ENCODE results near the gene NUTM1. TPM values are rescaled to one million over a fixed set of nuclear protein-coding genes. Genes with fewer than 3 reads are reported as not detected.

NUTM1 gene
- total RNA-seq, 1 donor: under 0.01 TPM

DNA sequence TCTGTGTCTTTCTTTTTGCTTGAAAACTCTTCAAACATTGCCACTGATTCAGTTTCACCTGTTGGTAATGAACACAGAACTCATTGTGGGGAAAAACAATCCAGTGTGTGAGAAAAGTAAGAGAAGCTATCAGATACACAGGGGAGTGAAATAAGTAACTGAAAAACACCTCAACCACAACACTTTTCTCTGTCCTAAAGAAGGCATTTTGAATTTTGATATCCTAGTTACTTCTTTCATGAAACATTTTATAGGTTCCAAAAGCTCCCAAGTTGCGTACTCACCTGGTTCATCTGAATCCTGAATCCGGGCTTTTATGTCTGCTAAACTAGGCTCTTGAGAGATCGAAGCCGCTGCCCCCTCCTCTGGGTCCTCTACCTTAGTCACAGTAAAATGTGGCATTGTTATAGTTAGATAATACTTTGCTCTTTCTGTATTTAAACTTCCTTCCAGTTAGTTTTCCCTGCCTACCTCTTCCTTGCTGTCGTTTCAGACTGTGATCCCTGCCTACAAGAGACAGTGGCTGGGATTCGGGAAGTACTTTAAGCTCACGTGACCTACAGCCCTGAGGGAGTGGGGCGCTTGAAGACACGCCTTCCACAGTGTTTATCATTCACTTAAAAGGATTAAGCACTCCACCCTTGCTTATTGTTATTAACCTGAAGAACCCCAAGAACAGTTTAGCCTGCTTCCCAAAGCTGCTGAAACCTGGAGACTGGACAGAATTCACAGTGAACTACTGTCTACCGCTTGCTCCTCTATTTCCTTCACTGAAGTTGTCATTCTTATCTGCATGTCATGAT is 24.6 kb upstream of the NUTM1 start:
- H3K4me2 ChIP-seq (ENCODE audit: insufficient read depth, low read length): peak overlapping the region; percentile 88
- H4K20me1 ChIP-seq (ENCODE audit: insufficient read depth, low read length): no peaks in the 10 kb centered on the region
- peak overlapping the region; percentile 71 for H3K4me3 ChIP-seq (ENCODE audit: insufficient read depth, low read length)
- H3K36me3 ChIP-seq (ENCODE audit: insufficient read depth, low read length): no peaks in the 10 kb centered on the region
- peak overlapping the region; percentile 86 for H2AFZ ChIP-seq (ENCODE audit: low read length)
- peak overlapping the region; percentile 29 for H3K27ac ChIP-seq (ENCODE audit: low read depth, low read length)
- DNase-seq (ENCODE audit: insufficient read length, low spot score, missing footprints): no peak
- no peaks in the 10 kb centered on the region for H3K9me3 ChIP-seq (ENCODE audit: low read depth, low read length)
- H3K79me2 ChIP-seq (ENCODE audit: insufficient read depth, low read length): peaks cover 47% of the 10 kb centered on the region
- no peaks in the 10 kb centered on the region for H3K27me3 ChIP-seq (ENCODE audit: insufficient read depth, low read length)
- H3K4me1 ChIP-seq (ENCODE audit: insufficient read depth, low read length): peaks cover 7% of the 10 kb centered on the region
- TF ChIP-seq CTCF (IDR thresholded peaks at IDR 0.05; ENCODE audit: extremely low read depth, low read depth, low read length): no peak

GRCh38 chr15:34323217-34323616 is 19.9 kb upstream of the NUTM1 start:
- Histone ChIP-seq H4K20me1 (ENCODE audit: insufficient read depth, low read length) (no peaks in the 10 kb centered on the region), H2AFZ (ENCODE audit: low read length) (no peak overlapping the region), H3K27me3 (ENCODE audit: insufficient read depth, low read length) (no peaks in the 10 kb centered on the region), H3K9me3 (ENCODE audit: low read depth, low read length) (no peaks in the 10 kb centered on the region), H3K36me3 (ENCODE audit: insufficient read depth, low read length) (no peaks in the 10 kb centered on the region), H3K4me3 (ENCODE audit: insufficient read depth, low read length) (no peak overlapping the region), H3K79me2 (ENCODE audit: insufficient read depth, low read length) (peaks cover 37% of the 10 kb centered on the region), H3K4me2 (ENCODE audit: insufficient read depth, low read length) (no peak overlapping the region), H3K4me1 (ENCODE audit: insufficient read depth, low read length) (no peaks in the 10 kb centered on the region), H3K27ac (ENCODE audit: low read depth, low read length) (no peak overlapping the region)
- no peak for DNase-seq (ENCODE audit: insufficient read length, low spot score, missing footprints)
- TF ChIP-seq CTCF (IDR thresholded peaks at IDR 0.05; ENCODE audit: extremely low read depth, low read depth, low read length): no peak

DNA sequence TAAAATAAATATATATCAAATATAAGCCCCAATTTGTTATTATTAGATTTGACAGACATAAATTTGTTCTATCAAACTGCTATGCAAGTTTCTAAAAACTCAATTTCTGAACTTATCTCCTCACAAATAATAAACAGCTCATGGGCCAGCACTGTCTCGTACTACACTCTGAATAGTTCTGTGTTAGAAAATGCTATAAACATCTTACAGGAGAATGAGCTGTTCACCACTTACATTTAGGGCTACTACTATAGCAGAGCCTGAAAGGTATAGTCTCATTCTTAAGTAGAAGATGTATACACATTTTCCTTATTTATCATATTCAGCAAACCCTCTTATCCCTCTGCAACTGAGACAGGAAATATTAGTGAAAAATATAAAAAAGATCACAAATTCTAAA is 18.2 kb upstream of the NUTM1 start:
- Histone ChIP-seq H3K9me3 (ENCODE audit: low read depth, low read length) (no peaks in the 10 kb centered on the region), H3K4me1 (ENCODE audit: insufficient read depth, low read length) (no peaks in the 10 kb centered on the region), H3K4me3 (ENCODE audit: insufficient read depth, low read length) (no peak overlapping the region), H3K27ac (ENCODE audit: low read depth, low read length) (no peak overlapping the region), H3K36me3 (ENCODE audit: insufficient read depth, low read length) (no peaks in the 10 kb centered on the region), H3K4me2 (ENCODE audit: insufficient read depth, low read length) (no peak overlapping the region), H3K79me2 (ENCODE audit: insufficient read depth, low read length) (peaks cover 49% of the 10 kb centered on the region), H4K20me1 (ENCODE audit: insufficient read depth, low read length) (no peaks in the 10 kb centered on the region), H2AFZ (ENCODE audit: low read length) (no peak overlapping the region), H3K27me3 (ENCODE audit: insufficient read depth, low read length) (no peaks in the 10 kb centered on the region)
- TF ChIP-seq CTCF (IDR thresholded peaks at IDR 0.05; ENCODE audit: extremely low read depth, low read depth, low read length): no peak
- DNase-seq (ENCODE audit: insufficient read length, low spot score, missing footprints): no peak

DNA sequence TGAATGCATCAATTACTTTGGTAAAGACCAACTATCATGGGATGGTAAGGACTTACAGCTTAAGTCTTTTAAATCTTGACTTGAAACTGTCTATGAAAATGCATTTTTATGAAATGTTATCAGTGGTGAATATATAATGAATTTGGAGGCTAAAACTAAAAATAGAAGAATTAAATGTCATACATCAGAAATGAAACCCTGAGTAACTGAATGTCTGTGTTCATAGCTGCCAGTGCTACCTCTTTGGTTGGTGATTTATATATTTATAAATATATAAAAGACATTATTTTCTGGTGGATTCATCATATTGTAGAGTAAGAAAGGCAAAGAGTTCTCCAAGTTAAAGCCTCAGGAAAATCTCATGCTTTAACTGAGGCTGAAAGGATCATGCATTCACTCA is 17.7 kb upstream of the NUTM1 start:
- no peak for DNase-seq (ENCODE audit: insufficient read length, low spot score, missing footprints)
- H3K9me3 ChIP-seq (ENCODE audit: low read depth, low read length): no peaks in the 10 kb centered on the region
- H3K36me3 ChIP-seq (ENCODE audit: insufficient read depth, low read length): no peaks in the 10 kb centered on the region
- no peaks in the 10 kb centered on the region for H3K27me3 ChIP-seq (ENCODE audit: insufficient read depth, low read length)
- no peaks in the 10 kb centered on the region for H3K4me1 ChIP-seq (ENCODE audit: insufficient read depth, low read length)
- H3K4me3 ChIP-seq (ENCODE audit: insufficient read depth, low read length): no peak overlapping the region
- no peak overlapping the region for H2AFZ ChIP-seq (ENCODE audit: low read length)
- H3K79me2 ChIP-seq (ENCODE audit: insufficient read depth, low read length): peaks cover 53% of the 10 kb centered on the region
- no peaks in the 10 kb centered on the region for H4K20me1 ChIP-seq (ENCODE audit: insufficient read depth, low read length)
- no peak overlapping the region for H3K27ac ChIP-seq (ENCODE audit: low read depth, low read length)
- no peak overlapping the region for H3K4me2 ChIP-seq (ENCODE audit: insufficient read depth, low read length)
- TF ChIP-seq CTCF (IDR thresholded peaks at IDR 0.05; ENCODE audit: extremely low read depth, low read depth, low read length): no peak

Measured in osteoblast (primary cell).